K562 (cell line): Measurements from ENCODE around the gene MRPL48. TPM values are rescaled to one million over a fixed set of nuclear protein-coding genes. Genes with fewer than 3 reads are reported as not detected.

Experiments used
- ARID3B ChIP-seq: fragments of 250-450 bp; sonication (Bioruptor Pico); IDR thresholded peaks from 2 replicates; pipeline ENCODE4 v1.4.0; 2020; ENCODE audit warnings: borderline replicate concordance
- BRF1 ChIP-seq: IDR thresholded peaks from 3 replicates; pipeline ENCODE4 v1.6.1; 2011; ENCODE audit warnings: borderline replicate concordance, mild to moderate bottlenecking; ENCODE audit not compliant: insufficient read length; ENCODE audit errors: extremely low read depth
- CBX3 ChIP-seq, 2 experiments: IDR thresholded peaks; 1 replicate in 1 of 2; 2 replicates in 1 of 2; pipeline ENCODE4 v1.6.1; 2012; ENCODE audit warnings: inconsistent platforms in 2 of 2, low read length in 2 of 2, borderline replicate concordance in 1 of 2, control low read depth in 1 of 2
- E2F5 ChIP-seq: sonication (generic); formaldehyde crosslinking; IDR thresholded peaks from 2 replicates; pipeline ENCODE4 v1.8.0; 2022; ENCODE audit warnings: mild to moderate bottlenecking, missing genetic modification reagents
- GTF2A2 ChIP-seq: IDR thresholded peaks from 2 replicates; pipeline ENCODE4 v1.6.1; 2016; ENCODE audit warnings: mild to moderate bottlenecking, missing genetic modification characterization, missing compliant biosample characterization
- GTF2B ChIP-seq: IDR thresholded peaks from 2 replicates; pipeline ENCODE4 v1.6.1; 2011; ENCODE audit not compliant: insufficient read length; ENCODE audit errors: extremely low read depth
- MTA1 ChIP-seq: fragments of 450-650 bp; IDR thresholded peaks from 2 replicates; pipeline ENCODE4 v1.6.1; 2017; ENCODE audit warnings: borderline replicate concordance
- PHTF2 ChIP-seq: fragments of 250-450 bp; sonication (Bioruptor Pico); IDR thresholded peaks from 2 replicates; pipeline ENCODE4 v1.5.0; 2021; ENCODE audit warnings: mild to moderate bottlenecking
- ZC3H11A ChIP-seq: IDR thresholded peaks from 2 replicates; pipeline ENCODE4 v1.6.1; 2012; ENCODE audit warnings: low read depth, low read length, improper control_type of control experiment
- polyA plus RNA-seq, 8 experiments: library from polyadenylated mRNA; depleted of rRNA in 4 of 8; stranded (reverse) in 5 of 8; unstranded in 3 of 8; fragments of >200 nt; fragmentation: Nextera tagmentation in 2 of 8; fragmentation: Illumina TruSeq in 1 of 8; extraction: Ambion mirVana in 2 of 8; extraction: Trizol in 1 of 8; gene quantifications; 2 replicates each; pipeline versions ENCODE4 v1.2.1 to v1.2.3, GENCODE V29; 2011 to 2014; ENCODE audit warnings: inconsistent platforms in 1 of 8, missing spikeins in 1 of 8
- total RNA-seq, 7 experiments: library from RNA; depleted of rRNA in 6 of 7; stranded (reverse); fragments of >200 nt in 6 of 7; fragmentation: Illumina TruSeq in 2 of 7; extraction: Trizol in 2 of 7; gene quantifications; 2 replicates each; pipeline versions ENCODE4 v1.2.1 to v1.2.3, GENCODE V29; 2011 to 2021; ENCODE audit warnings: low replicate concordance in 1 of 7

The MRPL48 gene
- total and polyA plus RNA-seq, 9 of the 15 experiments (the other 6 are each of a cell fraction or from before 2014, with no cell fraction given), result 66.0 to 237 (median 104) TPM

GRCh38 chr11:73800276-73800806, 12.7 kb downstream of the MRPL48 start (continued):
- no peak for TF ChIP-seq MTA1
- no peak for TF ChIP-seq GTF2B
- no peak for TF ChIP-seq PHTF2 (CRISPR knock-in tag)
- no peak for TF ChIP-seq CBX3 (IDR thresholded peaks at IDR 0.05; ENCODE audit: borderline replicate concordance in 1 of 2, low read length in 2 of 2)
- TF ChIP-seq ZC3H11A, result no peak
- no peak for TF ChIP-seq ARID3B
- TF ChIP-seq GTF2A2, result no peak
- TF ChIP-seq BRF1, result no peak
- no peak for TF ChIP-seq E2F5 (CRISPR knock-in tag)
- TF ChIP-seq, all 486 proteins: peak for 0
